Liver (tissue), 3 donors: ENCODE results near the gene TRIM65.

Source experiments
- GABPA ChIP-seq, 2 donors: IDR thresholded peaks in 1 of 2; conservative IDR thresholded peaks in 1 of 2; 2 replicates each; pipeline ENCODE4 v1.6.1; 2016; ENCODE audit warnings: antibody characterized with exemption in 2 of 2, mild to moderate bottlenecking in 1 of 2, moderate library complexity in 1 of 2
- NR2F2 ChIP-seq: IDR thresholded peaks from 2 replicates; pipeline ENCODE4 v1.6.1; 2016; ENCODE audit warnings: antibody characterized with exemption
- RAD21 ChIP-seq, 2 donors: IDR thresholded peaks; 2 replicates each; pipeline ENCODE4 v1.6.1; 2016; ENCODE audit warnings: antibody characterized with exemption in 2 of 2, mild to moderate bottlenecking in 2 of 2
- TAF1 ChIP-seq: conservative IDR thresholded peaks from 2 replicates; pipeline ENCODE4 v1.6.1; 2016; ENCODE audit warnings: antibody characterized with exemption, mild to moderate bottlenecking
- TF ChIP-seq, protein P1 (sequence below): fragments of 150-350 bp; IDR thresholded peaks from 2 replicates; pipeline ENCODE4 v1.5.1; 2017; ENCODE audit warnings: improper control_type of control experiment, low read depth, low read length; ENCODE audit not compliant: missing input control
- TF ChIP-seq, protein P2 (sequence below): IDR thresholded peaks from 2 replicates; pipeline ENCODE4 v1.6.1; 2016; ENCODE audit warnings: antibody characterized with exemption
- donor health status: healthy.
- donor health status: healthy.

DNA sequence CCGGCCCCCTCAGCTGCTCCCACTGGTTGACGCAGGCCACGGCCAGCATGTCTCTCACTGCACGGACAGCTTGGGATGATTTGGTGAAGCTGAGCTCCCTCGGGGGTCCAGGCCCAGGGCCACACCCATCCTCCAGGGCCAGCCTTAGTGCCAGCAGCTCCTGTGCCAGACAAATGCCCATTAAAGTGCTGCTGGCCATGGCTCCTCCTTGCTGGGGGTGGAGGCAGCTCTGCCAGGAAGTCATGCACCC lies 20.9 kb downstream of the TRIM65 start:
- TF ChIP-seq, protein P1, sequence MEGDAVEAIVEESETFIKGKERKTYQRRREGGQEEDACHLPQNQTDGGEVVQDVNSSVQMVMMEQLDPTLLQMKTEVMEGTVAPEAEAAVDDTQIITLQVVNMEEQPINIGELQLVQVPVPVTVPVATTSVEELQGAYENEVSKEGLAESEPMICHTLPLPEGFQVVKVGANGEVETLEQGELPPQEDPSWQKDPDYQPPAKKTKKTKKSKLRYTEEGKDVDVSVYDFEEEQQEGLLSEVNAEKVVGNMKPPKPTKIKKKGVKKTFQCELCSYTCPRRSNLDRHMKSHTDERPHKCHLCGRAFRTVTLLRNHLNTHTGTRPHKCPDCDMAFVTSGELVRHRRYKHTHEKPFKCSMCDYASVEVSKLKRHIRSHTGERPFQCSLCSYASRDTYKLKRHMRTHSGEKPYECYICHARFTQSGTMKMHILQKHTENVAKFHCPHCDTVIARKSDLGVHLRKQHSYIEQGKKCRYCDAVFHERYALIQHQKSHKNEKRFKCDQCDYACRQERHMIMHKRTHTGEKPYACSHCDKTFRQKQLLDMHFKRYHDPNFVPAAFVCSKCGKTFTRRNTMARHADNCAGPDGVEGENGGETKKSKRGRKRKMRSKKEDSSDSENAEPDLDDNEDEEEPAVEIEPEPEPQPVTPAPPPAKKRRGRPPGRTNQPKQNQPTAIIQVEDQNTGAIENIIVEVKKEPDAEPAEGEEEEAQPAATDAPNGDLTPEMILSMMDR, result no peak
- TF ChIP-seq NR2F2, result no peak
- TF ChIP-seq TAF1, result no peak
- TF ChIP-seq RAD21 (IDR thresholded peaks at IDR 0.05), result no peak
- TF ChIP-seq, protein P2, sequence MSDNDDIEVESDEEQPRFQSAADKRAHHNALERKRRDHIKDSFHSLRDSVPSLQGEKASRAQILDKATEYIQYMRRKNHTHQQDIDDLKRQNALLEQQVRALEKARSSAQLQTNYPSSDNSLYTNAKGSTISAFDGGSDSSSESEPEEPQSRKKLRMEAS, result no peak
- TF ChIP-seq GABPA (IDR thresholded peaks at IDR 0.05 in 1 of 2, conservative IDR thresholded peaks at IDR 0.05 in 1 of 2), result no peak
